Measurements from ENCODE around the gene PRKAA2. TPM values are rescaled to one million over a fixed set of nuclear protein-coding genes. Genes with fewer than 3 reads are reported as not detected.
A peak's percentile ranks its signal among the peaks of the same experiment; 100 is the strongest.
"Not testable (repeated sequence)": the region's sequence is repeated elsewhere in the genome, so short reads cannot be mapped to it uniquely, and the experiment has no call there.

The PRKAA2 gene
- polyA plus RNA-seq (2012; ENCODE audit: low read depth, missing spikeins), result 0.01 TPM

- TF ChIP-seq POLR2A (IDR thresholded peaks at IDR 0.05; ENCODE audit: low read depth, low read length) (no peak), TAF1 (IDR thresholded peaks at IDR 0.05; ENCODE audit: low read depth, low read length) (no peak), POU2F2 (IDR thresholded peaks at IDR 0.05; ENCODE audit: low read depth, low read length) (no peak), POLR2AphosphoS5 (IDR thresholded peaks at IDR 0.05; ENCODE audit: low read depth, low read length) (no peak), SPI1 (IDR thresholded peaks at IDR 0.05; ENCODE audit: low read depth, low read length) (no peak), PAX5 (IDR thresholded peaks at IDR 0.05; ENCODE audit: insufficient read depth, low read length, severe bottlenecking) (no peak)
- no peak for FAIRE-seq
- DNase-seq (ENCODE audit: insufficient read length, low spot score), result peak; percentile 17
Observed at GRCh38 chr1:56644919-56645676, at the start of gene PRKAA2. Gene PRKAA2, plus strand, starts transcription at chr1:56645314. Its CDS starts 74 bp downstream, at chr1:56645388.

- not testable (repeated sequence) for DNase-seq (ENCODE audit: insufficient read length, low spot score); FAIRE-seq
Observed at GRCh38 chr1:56595397-56596191, 49.5 kb upstream of the PRKAA2 start.

DNA sequence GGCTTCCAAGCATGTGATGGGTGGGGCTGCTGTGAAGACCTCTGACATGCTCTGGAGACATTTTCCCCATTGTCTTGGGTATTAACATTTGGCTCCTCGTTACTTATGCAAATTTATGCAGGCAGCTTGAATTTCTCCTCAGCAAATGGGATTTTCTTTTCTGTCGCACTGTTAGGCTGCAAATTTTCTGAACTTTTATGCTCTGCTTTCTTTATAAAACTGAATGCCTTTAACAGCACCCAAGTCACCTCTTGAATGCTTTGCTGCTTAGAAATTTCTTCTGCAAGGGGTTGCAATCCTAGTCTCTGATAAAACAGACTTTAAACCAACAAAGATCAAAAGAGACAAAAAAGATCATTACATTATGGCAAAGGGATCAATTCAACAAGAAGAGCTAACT is 35.0 kb upstream of the PRKAA2 start:
- not testable (repeated sequence) for FAIRE-seq; DNase-seq (ENCODE audit: insufficient read length, low spot score)

GRCh38 chr1:56610770-56611169 is 34.3 kb upstream of the PRKAA2 start:
- not testable (repeated sequence) for DNase-seq (ENCODE audit: insufficient read length, low spot score); FAIRE-seq

GRCh38 chr1:56617141-56617540 is 28.0 kb upstream of the PRKAA2 start:
- no peak for DNase-seq (ENCODE audit: insufficient read length, low spot score)
- FAIRE-seq, result no peak
- TF ChIP-seq POU2F2 (IDR thresholded peaks at IDR 0.05; ENCODE audit: low read depth, low read length), result no peak
- no peak for TF ChIP-seq POLR2A (IDR thresholded peaks at IDR 0.05; ENCODE audit: low read depth, low read length)
- TF ChIP-seq PAX5 (IDR thresholded peaks at IDR 0.05; ENCODE audit: insufficient read depth, low read length, severe bottlenecking), result no peak
- no peak for TF ChIP-seq POLR2AphosphoS5 (IDR thresholded peaks at IDR 0.05; ENCODE audit: low read depth, low read length)
- no peak for TF ChIP-seq TAF1 (IDR thresholded peaks at IDR 0.05; ENCODE audit: low read depth, low read length)
- no peak for TF ChIP-seq SPI1 (IDR thresholded peaks at IDR 0.05; ENCODE audit: low read depth, low read length)

DNA sequence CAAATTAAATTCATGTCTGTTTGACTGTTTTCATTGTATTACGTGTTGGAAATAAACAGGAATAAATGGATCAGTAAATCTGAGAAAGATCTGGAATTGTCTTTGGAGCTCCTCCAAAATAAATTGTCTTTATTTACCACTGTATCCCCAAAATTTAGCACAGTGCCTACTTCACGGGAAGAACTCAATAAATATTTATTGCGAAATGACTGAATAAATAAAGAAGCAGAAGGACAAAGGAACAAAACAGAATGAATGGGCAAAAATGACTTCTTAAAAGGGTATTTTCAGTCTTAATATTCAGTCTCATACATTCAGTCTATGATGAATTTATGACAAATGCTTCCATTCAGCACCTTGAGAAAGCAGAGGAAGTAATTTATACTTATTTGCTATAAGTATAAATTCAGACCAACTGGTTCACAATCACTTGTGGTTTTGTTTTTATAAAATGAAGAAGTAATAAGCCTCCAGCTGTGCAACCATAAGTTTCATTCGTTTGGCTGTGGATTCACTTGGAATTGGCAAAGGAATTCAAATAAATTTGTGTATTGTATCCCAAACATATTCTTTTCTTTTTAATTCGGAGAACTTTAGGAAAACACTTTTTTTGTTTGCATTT is 19.2 kb upstream of the PRKAA2 start:
- no peak for FAIRE-seq
- DNase-seq (ENCODE audit: insufficient read length, low spot score), result no peak
- no peak for TF ChIP-seq TAF1 (IDR thresholded peaks at IDR 0.05; ENCODE audit: low read depth, low read length)
- TF ChIP-seq PAX5 (IDR thresholded peaks at IDR 0.05; ENCODE audit: insufficient read depth, low read length, severe bottlenecking), result no peak

DNA sequence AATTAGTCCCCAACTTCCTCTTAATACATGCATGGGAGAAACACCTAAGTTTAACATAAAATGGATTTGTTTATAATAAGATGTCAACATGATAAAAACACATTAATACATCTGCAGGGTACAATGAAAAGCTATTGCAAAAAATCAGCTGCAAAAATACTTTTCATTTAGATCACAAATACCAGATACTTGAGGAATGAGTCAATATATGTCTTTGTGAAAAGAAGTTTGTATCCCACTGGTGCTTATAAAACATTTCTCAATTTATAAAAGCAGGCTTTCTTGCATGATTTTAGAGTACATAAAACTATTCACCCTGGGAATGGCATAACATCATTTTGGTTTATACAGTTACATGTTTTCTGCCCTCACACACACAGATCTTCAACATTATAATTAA is 18.6 kb upstream of the PRKAA2 start:
- no peak for FAIRE-seq

GRCh38 chr1:56627019-56627635 is 18.0 kb upstream of the PRKAA2 start:
- FAIRE-seq (no peak), DNase-seq (ENCODE audit: insufficient read length, low spot score) (no peak)
- no peak for TF ChIP-seq POLR2AphosphoS5 (IDR thresholded peaks at IDR 0.05; ENCODE audit: low read depth, low read length)
- TF ChIP-seq POLR2A (IDR thresholded peaks at IDR 0.05; ENCODE audit: low read depth, low read length), result no peak
- no peak for TF ChIP-seq PAX5 (IDR thresholded peaks at IDR 0.05; ENCODE audit: insufficient read depth, low read length, severe bottlenecking)
- TF ChIP-seq POU2F2 (IDR thresholded peaks at IDR 0.05; ENCODE audit: low read depth, low read length), result no peak
- no peak for TF ChIP-seq SPI1 (IDR thresholded peaks at IDR 0.05; ENCODE audit: low read depth, low read length)
- no peak for TF ChIP-seq TAF1 (IDR thresholded peaks at IDR 0.05; ENCODE audit: low read depth, low read length)

More for the DNA sequence above, 18.6 kb upstream of the PRKAA2 start:
- no peak for DNase-seq (ENCODE audit: insufficient read length, low spot score)
- no peak for TF ChIP-seq POLR2AphosphoS5 (IDR thresholded peaks at IDR 0.05; ENCODE audit: low read depth, low read length)
- TF ChIP-seq SPI1 (IDR thresholded peaks at IDR 0.05; ENCODE audit: low read depth, low read length), result no peak
- TF ChIP-seq POLR2A (IDR thresholded peaks at IDR 0.05; ENCODE audit: low read depth, low read length), result no peak
- no peak for TF ChIP-seq POU2F2 (IDR thresholded peaks at IDR 0.05; ENCODE audit: low read depth, low read length)

DNA sequence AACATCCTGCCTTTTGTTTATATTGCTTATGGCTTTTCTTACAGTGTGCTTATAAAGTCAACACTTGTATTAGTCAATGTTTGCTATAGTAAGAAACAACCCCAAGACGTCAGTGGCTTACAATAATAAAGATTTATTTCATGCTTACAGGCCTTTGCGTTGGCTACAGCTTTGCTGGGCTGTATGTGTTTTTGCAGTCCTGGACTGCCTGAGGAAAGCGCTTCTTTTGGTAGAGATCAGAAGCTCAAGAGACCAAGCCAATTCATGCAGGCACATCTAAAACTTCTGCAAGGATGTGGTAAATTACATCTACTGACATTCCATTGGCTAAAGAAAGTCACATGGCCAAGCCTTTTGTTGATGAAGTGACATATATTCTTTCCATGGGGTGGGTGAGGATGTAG is 17.5 kb upstream of the PRKAA2 start:
- FAIRE-seq (no peak), DNase-seq (ENCODE audit: insufficient read length, low spot score) (no peak)
- no peak for TF ChIP-seq POU2F2 (IDR thresholded peaks at IDR 0.05; ENCODE audit: low read depth, low read length)
- no peak for TF ChIP-seq PAX5 (IDR thresholded peaks at IDR 0.05; ENCODE audit: insufficient read depth, low read length, severe bottlenecking)
- TF ChIP-seq POLR2A (IDR thresholded peaks at IDR 0.05; ENCODE audit: low read depth, low read length), result no peak
- TF ChIP-seq POLR2AphosphoS5 (IDR thresholded peaks at IDR 0.05; ENCODE audit: low read depth, low read length), result no peak
- no peak for TF ChIP-seq TAF1 (IDR thresholded peaks at IDR 0.05; ENCODE audit: low read depth, low read length)
- no peak for TF ChIP-seq SPI1 (IDR thresholded peaks at IDR 0.05; ENCODE audit: low read depth, low read length)

GRCh38 chr1:56630786-56631185 is 14.3 kb upstream of the PRKAA2 start:
- FAIRE-seq, result no peak
- DNase-seq (ENCODE audit: insufficient read length, low spot score), result no peak
- TF ChIP-seq SPI1 (IDR thresholded peaks at IDR 0.05; ENCODE audit: low read depth, low read length), result no peak
- TF ChIP-seq POLR2A (IDR thresholded peaks at IDR 0.05; ENCODE audit: low read depth, low read length), result no peak
- TF ChIP-seq POU2F2 (IDR thresholded peaks at IDR 0.05; ENCODE audit: low read depth, low read length), result no peak
- TF ChIP-seq POLR2AphosphoS5 (IDR thresholded peaks at IDR 0.05; ENCODE audit: low read depth, low read length), result no peak
- TF ChIP-seq PAX5 (IDR thresholded peaks at IDR 0.05; ENCODE audit: insufficient read depth, low read length, severe bottlenecking), result no peak
